Heart right ventricle (tissue), 16 donors: Measurements from ENCODE around the gene WDSUB1. TPM values are rescaled to one million over a fixed set of nuclear protein-coding genes. Genes with fewer than 3 reads are reported as not detected.

Experiments used
- ATAC-seq, 8 donors: fragments of 200-7000 bp; cut with Tn5 transposase; one replicate each; pipeline ENCODE4 v1.9.1; 2020; ENCODE audit warnings: mild to moderate bottlenecking in 8 of 8, moderate library complexity in 8 of 8, moderate number of reproducible peaks in 1 of 8
- DNase-seq, 2 donors: peaks; one replicate each; pipeline ENCODE4 v3.0.0-alpha.2; 2020
- H3K27ac ChIP-seq, 10 donors: fragments of 200-600 bp; sonication (generic) in 2 of 10; one replicate each; pipeline versions ENCODE4 v1.5.0 to v1.8.0; 2020 to 2022; ENCODE audit warnings: mild to moderate bottlenecking in 3 of 10
- H3K27me3 ChIP-seq, 7 donors: fragments of 200-600 bp; one replicate each; pipeline ENCODE4 v1.8.0; 2021 to 2022; ENCODE audit warnings: mild to moderate bottlenecking in 2 of 7
- H3K36me3 ChIP-seq, 9 donors: fragments of 200-600 bp; sonication (generic) in 1 of 9; one replicate each; pipeline versions ENCODE4 v1.5.0 to v1.8.0; 2020 to 2022; ENCODE audit warnings: mild to moderate bottlenecking in 2 of 9
- H3K4me1 ChIP-seq, 9 donors: fragments of 200-600 bp; sonication (generic) in 1 of 9; one replicate each; pipeline versions ENCODE4 v1.5.0 to v1.8.0; 2020 to 2022; ENCODE audit warnings: mild to moderate bottlenecking in 4 of 9
- H3K4me3 ChIP-seq, 10 donors: fragments of 200-600 bp; sonication (generic) in 2 of 10; one replicate each; pipeline versions ENCODE4 v1.5.0 to v1.8.0; 2020 to 2022; ENCODE audit warnings: mild to moderate bottlenecking in 7 of 10, moderate library complexity in 2 of 10
- H3K9me3 ChIP-seq, 11 donors: fragments of 200-600 bp in 10 of 11; sonication (generic) in 2 of 11; one replicate each; pipeline versions ENCODE4 v1.5.0 to v1.8.0; 2013 to 2022; ENCODE audit warnings: mild to moderate bottlenecking in 2 of 11, control low read depth in 1 of 11, moderate library complexity in 1 of 11
- CTCF ChIP-seq, 9 donors: fragments of 200-600 bp; sonication (generic) in 2 of 9; IDR thresholded peaks; one replicate each; pipeline versions ENCODE4 v1.5.0 to v1.8.0; 2021 to 2022; ENCODE audit warnings: antibody characterized with exemption in 9 of 9, mild to moderate bottlenecking in 5 of 9, moderate library complexity in 1 of 9
- WGBS, 2 donors: extraction: QIAGEN DNeasy Blood & Tissue Kit; methylation state at CpG; one replicate each; pipeline ENCODE4 v1.1.7; 2013; ENCODE audit warnings: inconsistent platforms in 1 of 2; 5-methylcytosine and 5-hydroxymethylcytosine counted together
- intact Hi-C, 10 donors: fragments of 100-400 bp; cut with DNase I; formaldehyde crosslinking; loops; one replicate each; pipeline versions ENCODE4 v1.11.1 to v1.14.2; 2022
- polyA plus RNA-seq, 2 donors: library from polyadenylated mRNA; stranded (reverse); fragments of 200-250 nt; gene quantifications; one replicate each; pipeline ENCODE4 v1.2.3, GENCODE V29; 2013
- total RNA-seq, 10 donors: library from RNA; stranded (reverse); fragmentation: NEBNext Ultra II Directional in 3 of 10; extraction: Animal tissue kit (Norgen Biotek cat#: 25700) in 3 of 10; gene quantifications; one replicate each; pipeline versions ENCODE4 v1.2.1 to v1.2.4, GENCODE V29; 2021 to 2023
- donor health status: Arrhythmogenic right ventricular cardiomyopathy.
- donor health status: ischemic (EF 13 %, LVEDD 7.1; RV severe dilation, severe dysfunction).
- donor health status: healthy with polysubstance abuse.
- donor health status: DM: no; HTN: yes; CAD: no.
- donor health status: DM: no; HTN: no; CAD: no.
- donor health status: ischemic (EF 25% LVEDD 6.9; RV normal size, moderate dysfunction).
- donor health status: ischemic (EF 25% LVEDD 5.7; RV mildly dilated, moderate dysfunction).
- donor health status: healthy.
- donor health status: DM: yes; HTN: yes; CAD: no.
- donor health status: Ischemic cardiomyopathy.
- donor health status: ischemic (EF 35%, LVEDD 5.7; RV mildly dilated, moderate dysfunction).
- donor health status: nonischemic (EF 11% LVEDD 7.7; RV severe dilation, severe dysfunction).
- donor health status: DM: yes; HTN: yes; CAD: no.
- donor health status: PGD.
- donor health status: ischemic (EF 29% LVEDD 5.4; RV normal size, mild dysfunction).
- donor health status: nonischemic (EF 23%, LVEDD 6.1; RV moderate dilation, normal function).

The WDSUB1 gene
- total and polyA plus RNA-seq, 12 donors = 4.3 to 13.8 (median 9.3) TPM

GRCh38 chr2:159200498-159200897 is 86.0 kb downstream of the WDSUB1 start:
- H3K4me3 ChIP-seq = no peak overlapping the region
- no peaks in the 10 kb centered on the region for H3K9me3 ChIP-seq
- 22 to 23% methylated on average over 1 of the region's 1 CpG for WGBS, 2 donors
- H3K36me3 ChIP-seq = peaks cover 0 to 85% (median 12%) of the 10 kb centered on the region in 9 donors
- ATAC-seq (no peak), DNase-seq (no peak)
- H3K4me1 ChIP-seq = peaks cover 0 to 68% (median 53%) of the 10 kb centered on the region in 9 donors
- intact Hi-C loops = no loop called here
- no peak for TF ChIP-seq CTCF (IDR thresholded peaks at IDR 0.05)
- no peaks in the 10 kb centered on the region for H3K27me3 ChIP-seq
- H3K27ac ChIP-seq = peak overlapping the region in 8 of 10 donors; percentile 34 to 74 (median 44)

- H3K36me3 ChIP-seq = peaks cover 0 to 86% (median 12%) of the 10 kb centered on the region in 9 donors
- TF ChIP-seq CTCF (IDR thresholded peaks at IDR 0.05) = no peak
- peaks cover 0 to 73% (median 53%) of the 10 kb centered on the region in 9 donors for H3K4me1 ChIP-seq
- intact Hi-C loops = loop anchor here in 1 of 10 donors (5.0 kb wide), 1 partner anchor 68 kb away; no protein-coding TSS in a partner anchor
- no peak overlapping the region for H3K4me3 ChIP-seq
- peak overlapping the region in 8 of 10 donors; percentile 29 to 74 (median 42) for H3K27ac ChIP-seq
- peak in 3 of 8 donors; percentile 24 to 27 (median 26) for ATAC-seq
- no peak for DNase-seq
- no peaks in the 10 kb centered on the region for H3K9me3 ChIP-seq
- 44 to 56% methylated on average over 4 of the region's 4 CpGs for WGBS, 2 donors
- H3K27me3 ChIP-seq = no peaks in the 10 kb centered on the region
These were observed 86.6 kb downstream of the WDSUB1 start for GRCh38 chr2:159199761-159200465.

GRCh38 chr2:159199236-159199635 is 87.3 kb downstream of the WDSUB1 start:
- DNase-seq = no peak
- peaks cover 0 to 80% (median 53%) of the 10 kb centered on the region in 9 donors for H3K4me1 ChIP-seq
- 82 to 85% methylated on average over 9 of the region's 9 CpGs for WGBS, 2 donors
- ATAC-seq = no peak
- no peaks in the 10 kb centered on the region for H3K9me3 ChIP-seq
- H3K27ac ChIP-seq = peak overlapping the region in 7 of 10 donors; percentile 21 to 74 (median 45)
- H3K27me3 ChIP-seq = no peaks in the 10 kb centered on the region
- H3K4me3 ChIP-seq = no peak overlapping the region
- intact Hi-C loops = loop anchor here in 1 of 10 donors (5.0 kb wide), 1 partner anchor 67 kb away; no protein-coding TSS in a partner anchor
- no peak for TF ChIP-seq CTCF (IDR thresholded peaks at IDR 0.05)
- peaks cover 0 to 86% (median 9%) of the 10 kb centered on the region in 9 donors for H3K36me3 ChIP-seq

GRCh38 chr2:159196393-159196925 is 90.0 kb downstream of the WDSUB1 start:
- Histone ChIP-seq H3K4me1 (peaks cover 0 to 66% (median 40%) of the 10 kb centered on the region in 9 donors), H3K27ac (peak overlapping the region in 6 of 10 donors; percentile 31 to 72 (median 62)), H3K27me3 (no peaks in the 10 kb centered on the region), H3K9me3 (no peaks in the 10 kb centered on the region), H3K36me3 (peaks cover 0 to 91% (median 9%) of the 10 kb centered on the region in 9 donors), H3K4me3 (no peak overlapping the region)
- no peak for TF ChIP-seq CTCF (IDR thresholded peaks at IDR 0.05)
- ATAC-seq (peak in 3 of 8 donors; percentile 8 to 42 (median 24)), DNase-seq (no peak)
- intact Hi-C loops = loop anchor here in 1 of 10 donors (5.0 kb wide), 1 partner anchor 64 kb away; no protein-coding TSS in a partner anchor
- WGBS, 2 donors = 93 to 96% methylated on average over 14 of the region's 14 CpGs
